ENCODE measurements around the gene PANX1. TPM values are rescaled to one million over a fixed set of nuclear protein-coding genes. Genes with fewer than 3 reads are reported as not detected.
A peak's percentile ranks its signal among the peaks of the same experiment; 100 is the strongest.

Gene PANX1
- total RNA-seq, 6 experiments from 2014 or later: 9.3 to 20.4 (median 13.7) TPM

DNA sequence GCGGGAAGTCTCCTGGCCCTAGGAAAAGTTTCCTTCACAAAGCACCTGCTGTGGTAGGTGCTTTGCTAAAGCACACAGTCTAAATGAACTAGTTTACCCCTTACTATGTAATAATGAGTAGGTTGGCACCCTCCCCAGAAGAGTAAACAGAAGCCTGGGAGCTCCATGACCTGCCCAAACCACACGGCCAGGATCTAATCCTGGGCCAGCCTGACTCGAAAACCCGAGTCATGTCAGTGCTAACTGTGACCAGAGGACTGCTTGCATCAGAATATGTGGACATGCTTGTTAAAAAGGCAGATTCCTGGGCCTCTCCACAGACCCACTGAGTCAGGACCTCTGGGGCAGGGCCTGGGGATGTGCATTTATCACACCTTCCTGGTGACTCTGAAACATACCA lies 67.7 kb downstream of the PANX1 start:
- Histone ChIP-seq H3K4me1 (peaks cover 0 to 30% (median 6%) of the 10 kb centered on the region in 4 donors), H3K36me3 (no peaks in the 10 kb centered on the region), H3K27ac (peak overlapping the region in 2 of 3 donors; percentile 26 to 27), H3K4me3 (no peak overlapping the region), H3K9me3 (no peaks in the 10 kb centered on the region), H3K27me3 (no peaks in the 10 kb centered on the region)
- TF ChIP-seq POLR2A (IDR thresholded peaks at IDR 0.05): no peak
- TF ChIP-seq, protein P1, sequence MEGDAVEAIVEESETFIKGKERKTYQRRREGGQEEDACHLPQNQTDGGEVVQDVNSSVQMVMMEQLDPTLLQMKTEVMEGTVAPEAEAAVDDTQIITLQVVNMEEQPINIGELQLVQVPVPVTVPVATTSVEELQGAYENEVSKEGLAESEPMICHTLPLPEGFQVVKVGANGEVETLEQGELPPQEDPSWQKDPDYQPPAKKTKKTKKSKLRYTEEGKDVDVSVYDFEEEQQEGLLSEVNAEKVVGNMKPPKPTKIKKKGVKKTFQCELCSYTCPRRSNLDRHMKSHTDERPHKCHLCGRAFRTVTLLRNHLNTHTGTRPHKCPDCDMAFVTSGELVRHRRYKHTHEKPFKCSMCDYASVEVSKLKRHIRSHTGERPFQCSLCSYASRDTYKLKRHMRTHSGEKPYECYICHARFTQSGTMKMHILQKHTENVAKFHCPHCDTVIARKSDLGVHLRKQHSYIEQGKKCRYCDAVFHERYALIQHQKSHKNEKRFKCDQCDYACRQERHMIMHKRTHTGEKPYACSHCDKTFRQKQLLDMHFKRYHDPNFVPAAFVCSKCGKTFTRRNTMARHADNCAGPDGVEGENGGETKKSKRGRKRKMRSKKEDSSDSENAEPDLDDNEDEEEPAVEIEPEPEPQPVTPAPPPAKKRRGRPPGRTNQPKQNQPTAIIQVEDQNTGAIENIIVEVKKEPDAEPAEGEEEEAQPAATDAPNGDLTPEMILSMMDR (IDR thresholded peaks at IDR 0.05): no peak
- 100% methylated on average over 1 of the region's 4 CpGs for WGBS (ENCODE audit: insufficient coverage, low coverage, low lambda C conversion rate, missing lambda C conversion rate)
- DNase-seq (peak; percentile 68 to 73 (median 68)), ATAC-seq (peak; percentile 69 to 87 (median 82))
- intact Hi-C loops (cut with DNase I): no loop called here

DNA sequence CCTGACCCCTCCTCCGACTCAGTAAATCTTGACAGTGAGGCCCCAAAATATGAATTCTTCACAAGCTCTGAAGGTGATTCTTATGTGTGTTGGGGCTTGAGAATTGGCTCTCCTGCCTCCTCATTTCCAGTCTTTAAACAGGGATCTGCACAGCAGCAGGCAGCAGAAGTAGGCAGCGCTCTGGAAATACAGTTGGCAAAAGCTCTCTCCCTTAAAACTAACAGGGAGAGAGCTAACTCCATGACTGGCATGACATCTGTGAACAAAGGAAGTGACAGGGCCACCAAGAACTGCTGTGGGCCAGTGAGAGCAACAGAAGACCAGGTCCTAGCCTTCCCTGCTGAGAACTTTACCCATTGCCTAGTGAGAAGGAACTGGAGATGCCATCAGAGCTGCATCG lies 70.1 kb downstream of the PANX1 start:
- H3K4me1 ChIP-seq: peaks cover 0 to 32% (median 6%) of the 10 kb centered on the region in 4 donors
- no peaks in the 10 kb centered on the region for H3K9me3 ChIP-seq
- ATAC-seq (no peak), DNase-seq (no peak)
- no peak overlapping the region for H3K27ac ChIP-seq
- H3K27me3 ChIP-seq: no peaks in the 10 kb centered on the region
- H3K36me3 ChIP-seq: no peaks in the 10 kb centered on the region
- intact Hi-C loops (cut with DNase I): no loop called here
- no peak for TF ChIP-seq POLR2A (IDR thresholded peaks at IDR 0.05)
- TF ChIP-seq, protein P1 (IDR thresholded peaks at IDR 0.05): no peak
- 90% methylated on average over 2 of the region's 3 CpGs for whole genome bisulfite sequencing (ENCODE audit: insufficient coverage, low coverage, low lambda C conversion rate, missing lambda C conversion rate)
- H3K4me3 ChIP-seq: no peak overlapping the region

DNA sequence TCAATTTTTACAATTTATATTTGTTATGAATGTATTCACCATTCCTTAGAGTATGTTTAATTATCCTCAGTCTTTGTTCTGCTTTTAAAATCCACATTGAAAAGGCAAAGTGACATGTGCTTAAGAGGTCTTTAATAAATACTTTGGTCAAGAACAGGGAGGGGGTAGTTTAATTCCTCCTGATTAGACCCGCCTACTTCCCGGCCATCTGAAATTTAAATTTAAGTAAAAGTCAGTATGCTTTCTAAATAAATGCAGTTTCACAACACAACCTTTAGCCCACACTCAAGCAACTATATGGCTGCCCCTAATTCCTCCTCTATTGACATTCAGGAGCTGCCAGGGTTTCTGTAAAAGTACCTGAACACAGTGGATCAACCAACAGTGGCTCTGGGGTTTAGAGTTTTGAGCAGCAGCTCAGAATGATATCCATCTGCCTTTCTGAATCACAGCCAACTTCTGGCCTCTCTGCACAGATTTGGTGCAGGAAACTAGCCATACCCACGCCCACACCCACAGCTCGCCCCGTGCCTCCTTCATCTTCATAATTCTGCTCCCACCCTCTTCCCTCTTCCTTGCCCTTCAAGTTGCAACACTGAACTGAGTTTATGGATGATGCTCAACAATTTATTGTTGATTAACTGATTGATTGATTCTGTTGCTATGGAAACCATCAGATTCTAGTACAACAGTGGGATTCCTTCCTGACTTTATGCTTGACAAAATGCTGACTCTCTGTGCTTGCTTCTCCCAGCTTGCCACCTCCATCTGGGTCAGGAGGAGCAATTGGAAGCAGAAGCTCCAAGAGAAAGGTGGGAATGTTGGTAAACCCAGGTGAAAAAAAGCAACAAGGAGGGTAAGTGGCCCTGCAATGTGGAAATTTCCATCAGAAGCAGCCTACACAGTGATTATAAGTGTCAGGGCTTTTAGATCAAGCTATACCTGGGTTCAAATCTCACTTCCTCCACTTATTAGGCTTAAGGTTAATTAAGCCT lies 70.8 kb downstream of the PANX1 start:
- ATAC-seq (no peak), DNase-seq (no peak)
- H3K9me3 ChIP-seq: no peaks in the 10 kb centered on the region
- no peaks in the 10 kb centered on the region for H3K27me3 ChIP-seq
- H3K27ac ChIP-seq: no peak overlapping the region
- 74% methylated on average over 5 of the region's 5 CpGs for WGBS (ENCODE audit: insufficient coverage, low coverage, low lambda C conversion rate, missing lambda C conversion rate)
- TF ChIP-seq POLR2A (IDR thresholded peaks at IDR 0.05): no peak
- TF ChIP-seq, protein P1 (IDR thresholded peaks at IDR 0.05): no peak
- no peak overlapping the region for H3K4me3 ChIP-seq
- no peaks in the 10 kb centered on the region for H3K36me3 ChIP-seq
- intact Hi-C loops (cut with DNase I): no loop called here
- H3K4me1 ChIP-seq: peaks cover 0 to 32% (median 6%) of the 10 kb centered on the region in 4 donors

DNA sequence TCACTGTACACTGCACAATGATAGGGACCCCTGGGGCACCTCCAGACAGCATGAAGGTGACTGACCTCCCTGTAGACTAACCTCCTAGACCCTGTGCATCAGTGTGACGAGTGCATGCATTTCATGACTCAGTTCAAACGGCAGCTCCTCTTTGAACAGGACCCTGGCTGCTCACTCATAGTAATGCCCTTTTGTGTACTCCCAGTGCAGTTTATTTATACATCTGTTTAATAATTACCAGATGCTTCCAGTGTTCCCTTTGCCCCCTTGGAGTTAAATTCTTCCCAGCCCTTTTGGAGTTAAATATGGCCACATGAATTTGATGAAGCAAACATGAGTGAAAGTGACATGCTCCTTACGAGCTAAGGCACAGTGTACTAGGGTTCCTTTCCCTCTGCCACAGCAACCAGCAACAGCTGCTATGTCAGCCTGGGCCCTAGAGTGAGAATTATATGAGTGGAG lies 72.4 kb downstream of the PANX1 start:
- H3K27me3 ChIP-seq: no peaks in the 10 kb centered on the region
- no peaks in the 10 kb centered on the region for H3K36me3 ChIP-seq
- peak overlapping the region in 1 of 3 donors; percentile 35 for H3K27ac ChIP-seq
- DNase-seq: peak in 2 of 3 donors; percentile 33 to 56
- peak; percentile 80 to 90 (median 84) for ATAC-seq
- intact Hi-C loops (cut with DNase I): no loop called here
- H3K4me1 ChIP-seq: peaks cover 0 to 31% (median 6%) of the 10 kb centered on the region in 4 donors
- 11% methylated on average over 3 of the region's 3 CpGs for WGBS (ENCODE audit: insufficient coverage, low coverage, low lambda C conversion rate, missing lambda C conversion rate)
- no peaks in the 10 kb centered on the region for H3K9me3 ChIP-seq
- no peak overlapping the region for H3K4me3 ChIP-seq
- TF ChIP-seq POLR2A (IDR thresholded peaks at IDR 0.05): no peak
- TF ChIP-seq, protein P1 (IDR thresholded peaks at IDR 0.05): no peak

Measured in right lobe of liver (tissue), 6 donors.